Adipose tissue (tissue), 3 donors: ENCODE results near the gene MTERF1. TPM values are rescaled to one million over a fixed set of nuclear protein-coding genes. Genes with fewer than 3 reads are reported as not detected.
"Not testable (repeated sequence)": the region's sequence is repeated elsewhere in the genome, so short reads cannot be mapped to it uniquely, and the experiment has no call there.

Source experiments
- H3K27ac ChIP-seq: one replicate; pipeline ENCODE4 v1.5.1; 2013; ENCODE audit warnings: low read depth, low read length
- WGBS, 3 donors: extraction: QIAGEN DNeasy Blood & Tissue Kit; methylation state at CpG; one replicate each; pipeline ENCODE4 v1.1.7; 2013; 5-methylcytosine and 5-hydroxymethylcytosine counted together
- polyA plus RNA-seq, 3 donors: library from polyadenylated mRNA; stranded (reverse); fragments of 200-250 nt; gene quantifications; one replicate each; pipeline ENCODE4 v1.2.3, GENCODE V29; 2013
- donor health status: healthy with polysubstance abuse.
- donor health status: Bipolar disorder and iron deficiency.
- donor health status: healthy.

MTERF1 gene
- polyA plus RNA-seq, result 1 to 10 TPM; 3.1 to 4.7 (median 4.2) TPM

GRCh38 chr7:91880413-91881241 is at the start of gene MTERF1:
TSS of gene MTERF1 (minus strand) at chr7:91880702. CDS start at chr7:91880083, 619 bp downstream.
- WGBS, 3 donors, result 2 to 5% (median 4%) methylated on average over 43 of the region's 43 CpGs
- no peak within 1 kb of the TSS for H3K27ac ChIP-seq

- WGBS, 3 donors, result 85 to 88% (median 87%) methylated on average over 3 of the region's 3 CpGs
- H3K27ac ChIP-seq, result no peak overlapping the region
Observed at GRCh38 chr7:91929463-91929862, 49.0 kb upstream of the MTERF1 start.

GRCh38 chr7:91927912-91928311 is 47.4 kb upstream of the MTERF1 start:
- whole genome bisulfite sequencing, 3 donors, result 78 to 81% (median 79%) methylated on average over 6 of the region's 6 CpGs
- H3K27ac ChIP-seq, result no peak overlapping the region

GRCh38 chr7:91922857-91923256 is 42.4 kb upstream of the MTERF1 start:
- 52 to 79% (median 67%) methylated on average over 4 of the region's 4 CpGs for WGBS, 3 donors
- no peak overlapping the region for H3K27ac ChIP-seq

- H3K27ac ChIP-seq, result no peak overlapping the region
- WGBS, 3 donors, result 70 to 74% (median 70%) methylated on average over 1 of the region's 1 CpG
Observed at GRCh38 chr7:91918356-91918755, 37.9 kb upstream of the MTERF1 start.

- WGBS, 3 donors, result 70 to 82% (median 79%) methylated on average over 1 of the region's 1 CpG
- H3K27ac ChIP-seq, result no peak overlapping the region
Observed at GRCh38 chr7:91916051-91916440, 35.5 kb upstream of the MTERF1 start.

GRCh38 chr7:91915401-91916050 is 35.0 kb upstream of the MTERF1 start:
- no peak overlapping the region for H3K27ac ChIP-seq
- WGBS, 3 donors, result 86 to 88% (median 87%) methylated on average over 3 of the region's 3 CpGs

GRCh38 chr7:91913612-91914011 is 33.1 kb upstream of the MTERF1 start:
- 65 to 74% (median 71%) methylated on average over 2 of the region's 2 CpGs for WGBS, 3 donors
- H3K27ac ChIP-seq, result no peak overlapping the region

- no peak overlapping the region for H3K27ac ChIP-seq
Observed at GRCh38 chr7:91912494-91912893, 32.0 kb upstream of the MTERF1 start.

- H3K27ac ChIP-seq, result no peak overlapping the region
- WGBS, 3 donors, result 90 to 95% (median 94%) methylated on average over 4 of the region's 4 CpGs
Observed at GRCh38 chr7:91911121-91911520, 30.6 kb upstream of the MTERF1 start.

GRCh38 chr7:91910171-91910570 is 29.7 kb upstream of the MTERF1 start:
- H3K27ac ChIP-seq, result no peak overlapping the region
- WGBS, 3 donors, result 62 to 86% (median 78%) methylated on average over 1 of the region's 1 CpG

- 83 to 92% (median 86%) methylated on average over 1 of the region's 1 CpG for WGBS, 3 donors
- H3K27ac ChIP-seq, result no peak overlapping the region
Observed at GRCh38 chr7:91899563-91899962, 19.1 kb upstream of the MTERF1 start.

GRCh38 chr7:91898240-91898992 is 17.9 kb upstream of the MTERF1 start:
- 60 to 82% (median 73%) methylated on average over 10 of the region's 10 CpGs for WGBS, 3 donors
- H3K27ac ChIP-seq, result no peak overlapping the region

GRCh38 chr7:91894781-91895480 is 14.4 kb upstream of the MTERF1 start:
- 51 to 67% (median 57%) methylated on average over 1 of the region's 1 CpG for WGBS, 3 donors
- H3K27ac ChIP-seq, result no peak overlapping the region

- not testable (repeated sequence) for H3K27ac ChIP-seq
- 80 to 86% (median 84%) methylated on average over 5 of the region's 5 CpGs for WGBS, 3 donors
Observed at GRCh38 chr7:91893699-91894098, 13.2 kb upstream of the MTERF1 start.

- no peak overlapping the region for H3K27ac ChIP-seq
- WGBS, 3 donors, result 46 to 58% (median 52%) methylated on average over 2 of the region's 2 CpGs
Observed at GRCh38 chr7:91892821-91893340, 12.4 kb upstream of the MTERF1 start.

- no peak overlapping the region for H3K27ac ChIP-seq
- 45 to 60% (median 49%) methylated on average over 3 of the region's 3 CpGs for WGBS, 3 donors
Observed at GRCh38 chr7:91892099-91892705, 11.7 kb upstream of the MTERF1 start.
